Stomach (tissue), 9 donors: ENCODE measurements around the gene FAM168A. TPM values are rescaled to one million over a fixed set of nuclear protein-coding genes. Genes with fewer than 3 reads are reported as not detected.

Experiments used
- DNase-seq, 2 donors: peaks; one replicate each; pipeline versions ENCODE4 v3.0.0 to v3.0.0-alpha.2; 2013 to 2019
- H3K27ac ChIP-seq, 5 donors: fragments of 200-600 bp in 4 of 5; sonication (generic) in 4 of 5; one replicate each; pipeline ENCODE4 v1.5.1; 2013 to 2019; ENCODE audit warnings: mild to moderate bottlenecking in 1 of 5, moderate library complexity in 1 of 5
- H3K27me3 ChIP-seq, 3 donors: fragments of 200-600 bp; sonication (generic); one replicate each; pipeline ENCODE4 v1.5.1; 2017 to 2019; ENCODE audit warnings: mixed run types in 1 of 3
- H3K36me3 ChIP-seq, 4 donors: fragments of 200-600 bp; sonication (generic); 1 replicate in 3 of 4; 2 replicates in 1 of 4; pipeline ENCODE4 v1.5.1; 2016 to 2019
- H3K4me1 ChIP-seq, 4 donors: fragments of 200-600 bp; sonication (generic); one replicate each; pipeline ENCODE4 v1.5.1; 2016 to 2019
- H3K4me3 ChIP-seq, 4 donors: fragments of 200-600 bp; sonication (generic) in 3 of 4; one replicate each; pipeline ENCODE4 v1.5.1; 2016 to 2019; ENCODE audit warnings: mild to moderate bottlenecking in 1 of 4
- H3K9me3 ChIP-seq, 4 donors: fragments of 200-600 bp; sonication (generic); one replicate each; pipeline ENCODE4 v1.5.1; 2016 to 2019
- CTCF ChIP-seq, 7 experiments: fragments of 450-650 bp in 4 of 7; fragments of 200-600 bp in 3 of 7; sonication (generic) in 3 of 7; IDR thresholded peaks; one replicate each; pipeline ENCODE4 v1.5.1; 2016 to 2019; ENCODE audit warnings: antibody characterized with exemption in 7 of 7, control low read depth in 2 of 7, mild to moderate bottlenecking in 1 of 7
- EP300 ChIP-seq: sonication (generic); formaldehyde crosslinking; IDR thresholded peaks from one replicate; pipeline ENCODE4 v1.6.1; 2017; ENCODE audit warnings: antibody characterized with exemption
- POLR2A ChIP-seq, 4 donors: fragments of 450-650 bp; IDR thresholded peaks; one replicate each; pipeline ENCODE4 v1.6.1; 2016; ENCODE audit warnings: antibody characterized with exemption in 4 of 4, control low read depth in 2 of 4, mild to moderate bottlenecking in 1 of 4, moderate library complexity in 1 of 4
- POLR2AphosphoS5 ChIP-seq, 3 donors: sonication (generic); formaldehyde crosslinking; IDR thresholded peaks; one replicate each; pipeline ENCODE4 v1.6.1; 2016; ENCODE audit warnings: antibody characterized with exemption in 3 of 3
- WGBS, 5 donors: extraction: QIAGEN DNeasy Blood & Tissue Kit in 3 of 5; methylation state at CpG; one replicate each; pipeline versions ENCODE4 v1.1.5 to v1.1.7; 2013 to 2018; 5-methylcytosine and 5-hydroxymethylcytosine counted together
- intact Hi-C: fragments of 100-400 bp; cut with DNase I; formaldehyde crosslinking; loops from one replicate; pipeline ENCODE4 v1.15.1; 2023; ENCODE audit warnings: low total_unique reads
- polyA plus RNA-seq, 3 donors: library from polyadenylated mRNA; stranded (reverse); fragments of 200-250 nt; gene quantifications; one replicate each; pipeline ENCODE4 v1.2.3, GENCODE V29; 2013
- total RNA-seq, 5 donors: library from RNA; depleted of rRNA; stranded (reverse); fragments of >200 nt; gene quantifications; one replicate each; pipeline versions ENCODE4 v1.1.0 to v1.2.3, GENCODE V29; 2014 to 2016
- donor health status: healthy with polysubstance abuse.
- donor health status: Bipolar disorder and iron deficiency.
- donor health status: healthy.

Gene FAM168A
- total and polyA plus RNA-seq, 8 donors = 4.3 to 25.4 (median 6.3) TPM

- no peak for DNase-seq
- peaks cover 10 to 58% (median 53%) of the 10 kb centered on the region in 4 donors for H3K36me3 ChIP-seq
- H3K9me3 ChIP-seq = no peaks in the 10 kb centered on the region
Observed at GRCh38 chr11:73410627-73411026, 187.3 kb downstream of the FAM168A start.

GRCh38 chr11:73409431-73409830 is 188.5 kb downstream of the FAM168A start:
- Histone ChIP-seq H3K4me3 (no peak overlapping the region), H3K4me1 (peaks cover 0 to 6% (median 0%) of the 10 kb centered on the region in 4 donors), H3K36me3 (peaks cover 10 to 67% (median 61%) of the 10 kb centered on the region in 4 donors), H3K27ac (no peak overlapping the region), H3K27me3 (no peaks in the 10 kb centered on the region), H3K9me3 (no peaks in the 10 kb centered on the region)
- intact Hi-C loops = no loop called here
- WGBS, 5 donors = 90 to 98% (median 95%) methylated on average over 7 to 8 of the region's 8 CpGs
- no peak for TF ChIP-seq EP300
- TF ChIP-seq POLR2A (IDR thresholded peaks at IDR 0.05) = no peak
- TF ChIP-seq POLR2AphosphoS5 (IDR thresholded peaks at IDR 0.05) = no peak
- TF ChIP-seq CTCF (IDR thresholded peaks at IDR 0.05) = no peak
- no peak for DNase-seq

More at GRCh38 chr11:73410627-73411026, 187.3 kb downstream of the FAM168A start:
- intact Hi-C loops = no loop called here
- Histone ChIP-seq H3K4me1 (peaks cover 0 to 11% (median 4%) of the 10 kb centered on the region in 4 donors), H3K27ac (no peak overlapping the region), H3K27me3 (no peaks in the 10 kb centered on the region), H3K4me3 (no peak overlapping the region)
- TF ChIP-seq CTCF (IDR thresholded peaks at IDR 0.05) (no peak), POLR2AphosphoS5 (IDR thresholded peaks at IDR 0.05) (no peak), POLR2A (IDR thresholded peaks at IDR 0.05) (no peak), EP300 (no peak)
- 81 to 93% (median 88%) methylated on average over 1 of the region's 1 CpG for WGBS, 5 donors

- Histone ChIP-seq H3K36me3 (peaks cover 10 to 69% (median 66%) of the 10 kb centered on the region in 4 donors), H3K27me3 (no peaks in the 10 kb centered on the region), H3K4me1 (peaks cover 0 to 12% (median 0%) of the 10 kb centered on the region in 4 donors), H3K4me3 (no peak overlapping the region), H3K9me3 (no peaks in the 10 kb centered on the region), H3K27ac (no peak overlapping the region)
- intact Hi-C loops = no loop called here
- 87 to 94% (median 92%) methylated on average over 5 of the region's 5 CpGs for WGBS, 5 donors
- no peak for DNase-seq
- no peak for TF ChIP-seq POLR2A (IDR thresholded peaks at IDR 0.05)
- no peak for TF ChIP-seq CTCF (IDR thresholded peaks at IDR 0.05)
- no peak for TF ChIP-seq POLR2AphosphoS5 (IDR thresholded peaks at IDR 0.05)
- TF ChIP-seq EP300 = no peak
Observed at GRCh38 chr11:73406619-73407018, 191.3 kb downstream of the FAM168A start.

- no peak overlapping the region for H3K27ac ChIP-seq
- intact Hi-C loops = no loop called here
Observed at GRCh38 chr11:73406131-73406530, 191.8 kb downstream of the FAM168A start.

More at GRCh38 chr11:73406131-73406530, 191.8 kb downstream of the FAM168A start:
- 80 to 96% (median 95%) methylated on average over 1 of the region's 1 CpG for WGBS, 5 donors
- Histone ChIP-seq H3K27me3 (no peaks in the 10 kb centered on the region), H3K4me1 (peaks cover 0 to 12% (median 0%) of the 10 kb centered on the region in 4 donors), H3K4me3 (no peak overlapping the region), H3K36me3 (peaks cover 10 to 68% (median 63%) of the 10 kb centered on the region in 4 donors), H3K9me3 (no peaks in the 10 kb centered on the region)
- TF ChIP-seq CTCF (IDR thresholded peaks at IDR 0.05) (no peak), EP300 (no peak), POLR2AphosphoS5 (IDR thresholded peaks at IDR 0.05) (no peak), POLR2A (IDR thresholded peaks at IDR 0.05) (no peak)
- no peak for DNase-seq
